CD14-positive monocyte (primary cell): ENCODE measurements around the gene TSHR. TPM values are rescaled to one million over a fixed set of nuclear protein-coding genes. Genes with fewer than 3 reads are reported as not detected.
"Not testable (repeated sequence)": the region's sequence is repeated elsewhere in the genome, so short reads cannot be mapped to it uniquely, and the experiment has no call there.

ENCODE experiments used
- DNase-seq, 3 donors: peaks; one replicate each; pipeline ENCODE4 v3.0.0-alpha.2; 2011 to 2022
- H2AFZ ChIP-seq: 2 replicates; pipeline ENCODE4 v1.6.0; 2012; ENCODE audit warnings: mild to moderate bottlenecking, low read depth, low read length, inconsistent platforms; ENCODE audit not compliant: insufficient read depth, poor library complexity, severe bottlenecking
- H3K27ac ChIP-seq, 2 donors: 1 replicate in 1 of 2; 2 replicates in 1 of 2; pipeline ENCODE4 v1.5.1; 2012 to 2013; ENCODE audit warnings: low read length in 2 of 2, control low read depth in 1 of 2, inconsistent platforms in 1 of 2, low read depth in 1 of 2, mild to moderate bottlenecking in 1 of 2
- H3K27me3 ChIP-seq, 2 donors: one replicate each; pipeline versions ENCODE4 v1.6.0 to v1.6.1; 2011 to 2013; ENCODE audit warnings: low read length in 2 of 2; ENCODE audit not compliant: control insufficient read depth in 2 of 2, insufficient read depth in 2 of 2
- H3K36me3 ChIP-seq, 2 donors: replicated peaks in 1 of 2; 1 replicate in 1 of 2; 2 replicates in 1 of 2; pipeline versions ENCODE4 v1.5.1 to v1.6.1; 2012 to 2013; ENCODE audit warnings: low read length in 2 of 2, control low read depth in 1 of 2, inconsistent platforms in 1 of 2, mild to moderate bottlenecking in 1 of 2; ENCODE audit not compliant: insufficient read depth in 2 of 2, control insufficient read depth in 1 of 2
- H3K4me1 ChIP-seq, 2 donors: 1 replicate in 1 of 2; 2 replicates in 1 of 2; pipeline versions ENCODE4 v1.5.1 to v1.6.1; 2012 to 2013; ENCODE audit warnings: low read length in 2 of 2, control low read depth in 1 of 2, inconsistent platforms in 1 of 2, mild to moderate bottlenecking in 1 of 2, moderate library complexity in 1 of 2; ENCODE audit not compliant: insufficient read depth in 2 of 2, control insufficient read depth in 1 of 2
- H3K4me2 ChIP-seq: replicated peaks from 2 replicates; pipeline ENCODE3; 2012; ENCODE audit warnings: low read length, moderate library complexity, mild to moderate bottlenecking; ENCODE audit not compliant: poor library complexity, severe bottlenecking; ENCODE audit errors: extremely low read depth
- H3K4me3 ChIP-seq, 3 experiments: fragments of 200-600 bp in 1 of 3; sonication (generic) in 1 of 3; replicated peaks in 1 of 3; 1 replicate in 2 of 3; 2 replicates in 1 of 3; pipeline ENCODE4 v1.5.1; 2011 to 2013; ENCODE audit warnings: low read length in 3 of 3, mild to moderate bottlenecking in 3 of 3, control low read depth in 2 of 3, low read depth in 2 of 3, inconsistent platforms in 1 of 3, moderate library complexity in 1 of 3
- H3K79me2 ChIP-seq: 2 replicates; pipeline ENCODE4 v1.6.0; 2012; ENCODE audit warnings: mild to moderate bottlenecking, control low read depth, inconsistent platforms, low read length, moderate library complexity; ENCODE audit not compliant: insufficient read depth
- H3K9ac ChIP-seq: 2 replicates; pipeline ENCODE4 v1.6.0; 2017; ENCODE audit warnings: low read length, mild to moderate bottlenecking; ENCODE audit not compliant: insufficient read depth, poor library complexity, severe bottlenecking
- H3K9me3 ChIP-seq, 2 donors: replicated peaks in 1 of 2; 1 replicate in 1 of 2; 2 replicates in 1 of 2; pipeline versions ENCODE4 v1.5.1 to v1.6.1; 2012 to 2013; ENCODE audit warnings: low read length in 2 of 2, control low read depth in 1 of 2; ENCODE audit not compliant: control insufficient read depth in 1 of 2, insufficient read depth in 1 of 2
- H4K20me1 ChIP-seq: 2 replicates; pipeline ENCODE4 v1.6.0; 2012; ENCODE audit warnings: mild to moderate bottlenecking, low read length, control low read depth, moderate library complexity; ENCODE audit not compliant: insufficient read depth
- H3K27ac Mint-ChIP-seq, 7 donors: one replicate each; pipeline ENCODE4 v1.8.0; 2020; ENCODE audit warnings: mild to moderate bottlenecking in 7 of 7, mixed read lengths in 7 of 7, moderate library complexity in 6 of 7, inconsistent platforms in 2 of 7
- H3K27me3 Mint-ChIP-seq, 3 donors: one replicate each; pipeline ENCODE4 v1.8.0; 2021 to 2022; ENCODE audit warnings: low read depth in 3 of 3, mild to moderate bottlenecking in 3 of 3, mixed read lengths in 3 of 3, moderate library complexity in 3 of 3, inconsistent platforms in 1 of 3
- H3K36me3 Mint-ChIP-seq, 2 donors: one replicate each; pipeline ENCODE4 v1.8.0; 2020; ENCODE audit warnings: mixed read lengths in 2 of 2, inconsistent platforms in 1 of 2, mild to moderate bottlenecking in 1 of 2
- H3K4me1 Mint-ChIP-seq: one replicate; pipeline ENCODE4 v1.8.0; 2020; ENCODE audit warnings: mild to moderate bottlenecking, mixed read lengths
- H3K4me3 Mint-ChIP-seq, 2 donors: one replicate each; pipeline ENCODE4 v1.8.0; 2020; ENCODE audit warnings: mild to moderate bottlenecking in 2 of 2, mixed read lengths in 2 of 2, moderate library complexity in 1 of 2
- H3K9me3 Mint-ChIP-seq, 7 donors: one replicate each; pipeline ENCODE4 v1.8.0; 2020 to 2022; ENCODE audit warnings: mixed read lengths in 7 of 7, mild to moderate bottlenecking in 6 of 7, moderate library complexity in 6 of 7, inconsistent platforms in 2 of 7
- CTCF ChIP-seq: fragments of 200-600 bp; IDR thresholded peaks from one replicate; pipeline ENCODE4 v1.8.0; 2022; ENCODE audit warnings: antibody characterized with exemption, mild to moderate bottlenecking
- WGBS: methylation state at CpG from one replicate; pipeline ENCODE4 v1.1.5; 2013; ENCODE audit warnings: missing lambda C conversion rate; ENCODE audit not compliant: insufficient coverage; 5-methylcytosine and 5-hydroxymethylcytosine counted together
- intact Hi-C, 2 donors: fragments of 100-400 bp; cut with micrococcal nuclease; formaldehyde crosslinking; loops; one replicate each; pipeline versions ENCODE4 v1.15.0 to v1.15.1; 2023
- polyA plus RNA-seq, 3 donors: library from polyadenylated mRNA; depleted of rRNA in 1 of 3; unstranded in 2 of 3; stranded (reverse) in 1 of 3; fragments of 300-500 nt in 2 of 3; fragments of >200 nt in 1 of 3; fragmentation: Illumina TruSeq in 2 of 3; gene quantifications; 1 replicate in 2 of 3; 2 replicates in 1 of 3; pipeline ENCODE4 v1.2.3, GENCODE V29; 2012 to 2021

Gene TSHR
- polyA plus RNA-seq, 3 donors: not detected

DNA sequence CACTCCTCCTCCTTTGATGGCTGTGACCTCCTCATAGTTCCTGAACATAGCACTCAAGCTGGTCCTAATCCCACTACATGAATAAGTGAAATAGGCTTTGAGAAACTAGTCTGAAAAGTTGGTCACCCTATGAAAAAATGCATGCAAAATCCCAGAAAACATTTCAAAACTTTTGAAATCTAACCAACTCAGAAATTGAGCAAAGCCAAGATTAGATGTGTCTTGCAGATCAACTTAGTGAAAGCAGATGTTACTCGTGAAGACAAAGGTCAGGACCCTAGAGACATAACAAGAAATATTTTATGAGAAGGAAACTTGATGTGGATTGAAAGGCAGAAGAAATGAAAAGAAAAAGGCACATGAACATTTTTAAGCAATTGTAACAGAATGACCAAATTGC lies 63.3 kb downstream of the TSHR start:
- no peaks in the 10 kb centered on the region for H4K20me1 ChIP-seq
- H3K4me2 ChIP-seq: peak overlapping the region; percentile 66
- Mint-ChIP-seq H3K27ac (peak overlapping the region in 6 of 7 donors; percentile 79 to 88 (median 86)), H3K27me3 (peaks cover 0 to 2% (median 0%) of the 10 kb centered on the region in 3 donors), H3K4me1 (peaks cover 15% of the 10 kb centered on the region), H3K4me3 (peak overlapping the region in 1 of 2 donors; percentile 42), H3K36me3 (no peaks in the 10 kb centered on the region), H3K9me3 (peaks cover 0 to 2% (median 0%) of the 10 kb centered on the region in 7 donors)
- peak overlapping the region; percentile 36 for H3K9ac ChIP-seq
- peak overlapping the region in 1 of 3 experiments; percentile 59 for H3K4me3 ChIP-seq
- WGBS: no CpG with 5 or more reads among the region's 1 CpG
- no peaks in the 10 kb centered on the region for H3K27me3 ChIP-seq
- no peaks in the 10 kb centered on the region for H3K36me3 ChIP-seq
- no peak overlapping the region for H2AFZ ChIP-seq
- peaks cover 15 to 18% of the 10 kb centered on the region in 2 donors for H3K4me1 ChIP-seq
- no peak for DNase-seq
- H3K9me3 ChIP-seq: no peaks in the 10 kb centered on the region
- peak overlapping the region in 1 of 2 donors; percentile 77 for H3K27ac ChIP-seq
- intact Hi-C loops: no loop called here
- no peak for TF ChIP-seq CTCF
- no peaks in the 10 kb centered on the region for H3K79me2 ChIP-seq

- H3K27me3 Mint-ChIP-seq, H3K9me3 ChIP-seq, H3K79me2 ChIP-seq, H4K20me1 ChIP-seq, intact Hi-C loops, H3K9me3 Mint-ChIP-seq, H2AFZ ChIP-seq, H3K4me2 ChIP-seq, H3K27me3 ChIP-seq, H3K9ac ChIP-seq, H3K4me3 Mint-ChIP-seq, H3K4me3 ChIP-seq, H3K36me3 ChIP-seq, DNase-seq, H3K36me3 Mint-ChIP-seq: not testable (repeated sequence)
- Histone ChIP-seq H3K27ac (peak overlapping the region in 1 of 2 donors; percentile 77), H3K4me1 (peaks cover 15 to 18% of the 10 kb centered on the region in 2 donors)
- H3K27ac Mint-ChIP-seq: peak overlapping the region in 2 of 7 donors; percentile 32 to 79
- 90% methylated on average over 2 of the region's 2 CpGs for WGBS
- H3K4me1 Mint-ChIP-seq: peaks cover 15% of the 10 kb centered on the region
These were observed 63.7 kb downstream of the TSHR start for GRCh38 chr14:81019113-81019512.
